ENCODE measurements around the gene DNMT3B.

The DNMT3B gene

DNA sequence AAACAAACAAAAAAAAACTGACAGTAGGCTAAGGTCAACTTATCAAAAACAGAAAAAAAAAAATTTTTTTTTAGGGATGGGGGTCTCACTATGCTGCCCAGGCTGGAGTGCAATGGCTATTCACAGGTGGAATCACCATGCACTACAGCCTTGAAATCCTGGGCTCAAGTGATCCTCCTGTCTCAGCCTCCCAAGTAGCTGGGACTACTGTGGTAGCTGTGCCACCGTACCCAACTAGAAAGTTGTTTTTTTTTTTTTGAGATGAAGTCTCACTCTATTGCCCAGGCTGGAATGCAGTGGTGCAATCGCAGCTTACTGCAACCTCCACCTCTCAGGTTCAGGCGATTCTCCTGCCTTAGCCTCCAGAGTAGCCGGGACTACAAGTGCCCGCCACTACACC is 21.0 kb upstream of the DNMT3B start:
- no peak for DNase-seq (ENCODE audit: low read depth)
- H3K4me3 ChIP-seq (ENCODE audit: low read depth, low read length): no peak overlapping the region
- TF ChIP-seq, protein P1, sequence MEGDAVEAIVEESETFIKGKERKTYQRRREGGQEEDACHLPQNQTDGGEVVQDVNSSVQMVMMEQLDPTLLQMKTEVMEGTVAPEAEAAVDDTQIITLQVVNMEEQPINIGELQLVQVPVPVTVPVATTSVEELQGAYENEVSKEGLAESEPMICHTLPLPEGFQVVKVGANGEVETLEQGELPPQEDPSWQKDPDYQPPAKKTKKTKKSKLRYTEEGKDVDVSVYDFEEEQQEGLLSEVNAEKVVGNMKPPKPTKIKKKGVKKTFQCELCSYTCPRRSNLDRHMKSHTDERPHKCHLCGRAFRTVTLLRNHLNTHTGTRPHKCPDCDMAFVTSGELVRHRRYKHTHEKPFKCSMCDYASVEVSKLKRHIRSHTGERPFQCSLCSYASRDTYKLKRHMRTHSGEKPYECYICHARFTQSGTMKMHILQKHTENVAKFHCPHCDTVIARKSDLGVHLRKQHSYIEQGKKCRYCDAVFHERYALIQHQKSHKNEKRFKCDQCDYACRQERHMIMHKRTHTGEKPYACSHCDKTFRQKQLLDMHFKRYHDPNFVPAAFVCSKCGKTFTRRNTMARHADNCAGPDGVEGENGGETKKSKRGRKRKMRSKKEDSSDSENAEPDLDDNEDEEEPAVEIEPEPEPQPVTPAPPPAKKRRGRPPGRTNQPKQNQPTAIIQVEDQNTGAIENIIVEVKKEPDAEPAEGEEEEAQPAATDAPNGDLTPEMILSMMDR (conservative IDR thresholded peaks at IDR 0.05; ENCODE audit: low read depth, low read length): no peak

DNA sequence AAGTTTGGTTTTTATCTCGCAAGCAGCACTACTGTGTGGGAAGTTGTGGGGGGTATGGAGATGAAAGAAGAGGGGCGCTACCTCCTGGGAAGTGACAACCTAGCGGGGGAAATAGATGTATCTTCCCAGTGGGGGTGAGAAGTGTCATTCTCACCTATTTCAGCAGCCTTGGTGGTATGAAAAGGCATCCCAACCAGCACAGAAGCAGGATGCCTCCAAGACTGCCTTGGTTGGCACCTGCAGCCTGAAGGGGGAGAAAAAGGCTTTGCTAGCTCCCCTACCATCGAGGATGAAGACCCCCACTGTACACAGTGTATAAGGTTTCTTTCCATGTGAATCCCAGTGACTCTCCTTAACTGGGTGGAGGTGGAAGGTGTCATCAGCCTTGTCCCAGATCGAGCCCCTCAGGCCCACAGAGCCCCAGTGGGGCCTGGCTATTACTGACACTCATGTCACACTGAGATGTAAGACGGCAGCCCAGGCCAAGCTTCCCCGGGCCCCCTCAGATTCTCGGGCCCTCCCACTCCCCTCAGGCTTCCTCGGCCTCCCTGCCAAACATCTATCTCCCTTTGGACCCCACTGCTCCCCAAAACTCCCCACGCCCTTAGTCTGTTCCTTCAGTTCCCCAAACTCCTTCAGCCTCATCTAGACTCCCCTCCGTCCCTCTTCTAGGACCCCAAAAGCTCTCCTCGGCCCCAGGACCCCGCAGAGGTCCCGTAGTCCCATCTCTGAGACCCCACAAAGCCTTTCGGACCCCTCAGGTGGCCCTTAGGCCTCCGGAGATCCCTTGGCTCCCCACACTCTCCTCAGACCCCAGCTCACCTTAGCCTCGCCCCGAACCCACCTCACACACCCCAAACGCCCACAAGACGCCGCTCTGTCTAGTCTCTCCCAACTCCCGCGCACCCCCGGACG is 19.6 kb upstream of the DNMT3B start:
- H3K4me3 ChIP-seq (ENCODE audit: low read depth, low read length): peak overlapping the region; percentile 68
- DNase-seq (ENCODE audit: low read depth): no peak
- TF ChIP-seq, protein P1 (conservative IDR thresholded peaks at IDR 0.05; ENCODE audit: low read depth, low read length): no peak

DNA sequence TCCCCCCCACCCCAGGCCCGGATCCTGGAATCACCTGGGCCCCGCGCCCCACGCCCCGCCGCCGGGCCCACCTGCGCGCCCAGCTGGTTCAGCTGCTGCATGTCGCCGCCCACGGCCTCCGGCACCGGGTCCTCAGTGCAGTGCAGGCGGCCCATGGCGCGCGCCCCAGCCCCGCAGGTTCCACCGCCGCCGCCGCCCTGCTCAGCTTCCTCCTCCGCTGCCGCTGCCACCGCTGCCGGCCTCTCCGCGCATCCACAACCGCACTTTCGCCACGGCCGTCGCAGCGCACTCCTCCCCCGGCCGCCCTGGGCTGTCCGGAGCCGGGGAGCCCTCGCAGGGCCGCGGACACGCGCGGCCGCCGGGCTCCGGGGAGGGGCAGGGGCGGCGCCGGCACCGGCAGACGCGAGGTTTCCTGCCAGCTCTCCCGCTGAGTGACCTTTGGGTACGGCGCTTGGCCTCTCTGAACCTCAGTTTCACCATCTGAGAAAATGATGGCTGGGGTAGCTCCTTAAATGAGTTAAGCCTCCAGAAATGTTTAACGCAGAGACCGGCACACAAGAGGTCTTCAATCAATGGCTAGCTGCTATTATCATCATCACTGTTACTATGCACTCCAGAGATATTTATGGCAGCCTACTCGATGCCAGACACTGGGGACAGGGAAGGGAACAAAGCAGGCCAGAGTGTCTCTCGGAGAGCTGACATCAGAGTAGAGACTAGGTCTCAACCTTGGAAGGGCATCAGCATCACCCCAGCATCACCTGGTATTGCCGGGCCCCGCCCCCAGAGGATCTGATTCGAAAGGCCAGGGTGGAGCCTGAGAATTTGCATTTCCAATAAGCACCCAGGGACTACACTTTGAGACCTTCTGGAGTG is 18.7 kb upstream of the DNMT3B start, which contains the start of gene COMMD7:
COMMD7 (minus strand) TSS at position 231 of the 876 bp plus-strand sequence; CDS start at position 155, 76 bp downstream.
- H3K4me3 ChIP-seq (ENCODE audit: low read depth, low read length): peak within 1 kb of the TSS; percentile 68
- peak; percentile 57 for DNase-seq (ENCODE audit: low read depth)
- TF ChIP-seq, protein P1 (conservative IDR thresholded peaks at IDR 0.05; ENCODE audit: low read depth, low read length): no peak

DNA sequence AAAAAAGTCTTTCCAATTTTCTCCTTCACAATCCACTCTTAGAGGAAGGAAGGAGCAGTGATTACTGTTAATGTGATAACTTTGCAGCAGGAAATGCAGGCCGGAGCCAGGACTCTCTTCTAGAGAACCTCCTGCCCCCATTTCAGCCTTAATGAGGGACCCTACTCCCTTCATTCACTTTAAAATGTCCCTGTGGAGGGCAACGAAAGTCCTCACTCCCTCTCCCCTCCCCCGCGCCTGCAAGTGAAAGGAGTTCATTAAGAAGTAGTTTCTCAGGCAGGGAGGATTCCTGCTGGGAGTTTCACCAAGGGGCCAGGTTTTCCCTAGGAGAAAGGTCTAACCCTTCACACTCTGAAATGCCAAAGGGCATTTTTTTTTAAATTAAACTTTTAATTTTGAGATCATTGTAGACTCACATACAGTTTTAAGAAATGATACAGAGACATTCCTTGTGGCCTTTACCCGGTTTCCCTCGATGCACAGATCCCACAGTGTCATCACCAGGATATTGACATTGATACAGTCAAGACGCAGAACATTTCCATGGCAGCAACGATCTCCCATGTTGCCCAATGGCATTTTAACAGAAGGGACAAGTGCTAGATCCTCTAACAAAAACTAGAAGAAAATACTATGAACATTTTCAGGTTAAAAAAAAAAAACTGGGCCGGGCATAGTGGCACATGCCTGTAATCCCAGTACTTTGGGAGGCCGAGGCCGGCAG is 12.1 kb upstream of the DNMT3B start:
- no peak overlapping the region for H3K4me3 ChIP-seq (ENCODE audit: low read depth, low read length)
- DNase-seq (ENCODE audit: low read depth): no peak
- TF ChIP-seq, protein P1 (conservative IDR thresholded peaks at IDR 0.05; ENCODE audit: low read depth, low read length): no peak

DNA sequence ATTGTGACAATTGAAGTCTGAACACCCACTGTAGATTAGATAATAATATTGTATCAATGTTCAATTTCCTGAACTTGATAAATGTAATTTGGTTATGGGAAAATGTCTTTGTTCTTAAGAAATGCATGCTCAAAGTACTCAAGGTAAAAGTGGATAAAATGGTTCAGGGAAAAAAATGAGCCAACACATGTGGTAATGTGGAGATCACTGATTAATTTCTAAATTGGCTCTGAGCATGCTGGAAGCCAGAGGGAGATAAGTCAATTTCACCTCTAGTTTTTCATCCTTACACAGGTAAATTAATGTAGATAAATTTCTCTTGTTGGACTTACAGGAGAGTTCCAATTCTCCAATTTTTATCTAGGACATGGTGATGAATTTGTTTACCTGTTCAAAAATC is 10.9 kb upstream of the DNMT3B start:
- TF ChIP-seq, protein P1 (conservative IDR thresholded peaks at IDR 0.05; ENCODE audit: low read depth, low read length): no peak
- H3K4me3 ChIP-seq (ENCODE audit: low read depth, low read length): no peak overlapping the region
- no peak for DNase-seq (ENCODE audit: low read depth)

DNA sequence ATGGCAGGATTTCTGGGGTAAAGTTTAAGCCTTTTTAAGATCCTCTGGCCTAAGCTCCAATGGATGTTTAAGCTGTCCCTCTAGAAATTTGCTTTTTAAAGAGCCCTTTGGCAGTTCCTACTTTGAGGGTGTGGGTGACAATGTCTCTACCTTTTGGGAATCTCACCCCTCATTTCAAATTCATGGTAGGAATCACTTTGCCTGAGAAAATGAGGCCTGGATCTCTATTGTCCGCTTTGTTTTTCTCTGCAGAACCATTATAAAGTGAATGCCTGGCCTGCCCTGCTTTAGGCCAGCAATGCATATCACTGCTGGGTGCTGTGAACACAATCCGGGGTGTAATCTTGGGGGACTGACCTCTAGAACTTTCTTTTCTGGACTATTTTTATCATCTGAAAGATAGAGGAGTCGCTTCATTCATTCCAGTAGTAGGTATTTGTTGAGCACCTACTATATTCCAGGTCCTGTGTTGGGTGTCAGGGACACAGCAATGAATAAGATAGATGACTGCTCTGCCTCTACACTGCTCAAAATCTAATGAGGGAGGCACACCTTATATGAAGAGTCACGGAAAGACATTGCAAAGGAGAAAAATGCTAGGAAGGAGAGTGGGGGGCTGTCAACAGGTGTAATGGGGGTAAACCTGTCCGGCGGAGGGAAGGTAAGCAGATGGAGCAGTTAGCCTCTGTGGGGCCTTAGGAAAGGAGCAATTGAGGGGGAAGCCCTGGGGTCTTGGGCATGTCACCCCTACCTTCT is 10.3 kb upstream of the DNMT3B start:
- TF ChIP-seq, protein P1 (conservative IDR thresholded peaks at IDR 0.05; ENCODE audit: low read depth, low read length): no peak
- H3K4me3 ChIP-seq (ENCODE audit: low read depth, low read length): no peak overlapping the region
- no peak for DNase-seq (ENCODE audit: low read depth)
